Measurements from ENCODE around the gene DLG2. TPM values are rescaled to one million over a fixed set of nuclear protein-coding genes. Genes with fewer than 3 reads are reported as not detected.

DLG2 gene
- total and polyA plus RNA-seq, 9 of the 15 experiments (the other 6 are each of a cell fraction or from before 2014, with no cell fraction given) = 0.52 to 1.6 (median 0.95) TPM

GRCh38 chr11:85628771-85629341 lies 1.7 kb upstream of the DLG2 start (continued):
- TF ChIP-seq ZNF318 (IDR thresholded peaks at IDR 0.05; ENCODE audit: borderline replicate concordance in 1 of 2, low read depth in 1 of 2) (0 out of 4 replicates have a peak, but pooled peaks of 1 of the 2 experiments have one; percentile 36), GTF2F1 (IDR thresholded peaks at IDR 0.05; ENCODE audit: low read depth, low read length) (no peak), ZC3H8 (IDR thresholded peaks at IDR 0.05) (no peak), DPF2 (IDR thresholded peaks at IDR 0.05) (0 out of 2 replicates have a peak, but pooled peaks have one; percentile 32), SIN3A (IDR thresholded peaks at IDR 0.05; ENCODE audit: borderline replicate concordance in 2 of 2, control insufficient read depth in 1 of 2, low read depth in 2 of 2, low read length in 2 of 2) (peak in 1 of 2 experiments; percentile 15; a peak in 1 of 4 replicates), FOXO4 (CRISPR knock-in tag; IDR thresholded peaks at IDR 0.05) (no peak), KDM1A (IDR thresholded peaks at IDR 0.05) (0 out of 4 replicates have a peak, but pooled peaks have one; percentile 8 to 15), RAD51 (IDR thresholded peaks at IDR 0.05; ENCODE audit: borderline replicate concordance, low read depth) (0 out of 2 replicates have a peak, but pooled peaks have one; percentile 20), PPARD (CRISPR knock-in tag; IDR thresholded peaks at IDR 0.05) (no peak), EGR1 (conservative IDR thresholded peaks at IDR 0.05) (0 out of 2 replicates have a peak, but pooled peaks have one; percentile 27), STAT5A (IDR thresholded peaks at IDR 0.05; ENCODE audit: borderline replicate concordance, low read length) (no peak; the same call in 1 of the 2 replicates), RAD21 (CRISPR knock-in tag; conservative IDR thresholded peaks at IDR 0.05 in 1 of 2, IDR thresholded peaks at IDR 0.05 in 1 of 2) (no peak), ZNF436 (CRISPR knock-in tag; IDR thresholded peaks at IDR 0.05) (peak; percentile 74; the same call in 1 of the 2 replicates)
- TF ChIP-seq, protein P1, sequence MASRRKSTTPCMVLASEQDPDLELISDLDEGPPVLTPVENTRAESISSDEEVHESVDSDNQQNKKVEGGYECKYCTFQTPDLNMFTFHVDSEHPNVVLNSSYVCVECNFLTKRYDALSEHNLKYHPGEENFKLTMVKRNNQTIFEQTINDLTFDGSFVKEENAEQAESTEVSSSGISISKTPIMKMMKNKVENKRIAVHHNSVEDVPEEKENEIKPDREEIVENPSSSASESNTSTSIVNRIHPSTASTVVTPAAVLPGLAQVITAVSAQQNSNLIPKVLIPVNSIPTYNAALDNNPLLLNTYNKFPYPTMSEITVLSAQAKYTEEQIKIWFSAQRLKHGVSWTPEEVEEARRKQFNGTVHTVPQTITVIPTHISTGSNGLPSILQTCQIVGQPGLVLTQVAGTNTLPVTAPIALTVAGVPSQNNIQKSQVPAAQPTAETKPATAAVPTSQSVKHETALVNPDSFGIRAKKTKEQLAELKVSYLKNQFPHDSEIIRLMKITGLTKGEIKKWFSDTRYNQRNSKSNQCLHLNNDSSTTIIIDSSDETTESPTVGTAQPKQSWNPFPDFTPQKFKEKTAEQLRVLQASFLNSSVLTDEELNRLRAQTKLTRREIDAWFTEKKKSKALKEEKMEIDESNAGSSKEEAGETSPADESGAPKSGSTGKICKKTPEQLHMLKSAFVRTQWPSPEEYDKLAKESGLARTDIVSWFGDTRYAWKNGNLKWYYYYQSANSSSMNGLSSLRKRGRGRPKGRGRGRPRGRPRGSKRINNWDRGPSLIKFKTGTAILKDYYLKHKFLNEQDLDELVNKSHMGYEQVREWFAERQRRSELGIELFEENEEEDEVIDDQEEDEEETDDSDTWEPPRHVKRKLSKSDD (conservative IDR thresholded peaks at IDR 0.05; ENCODE audit: low read length) = no peak

All from K562 (cell line).